Peyer's patch (tissue), 4 donors: ENCODE data around the gene NOXA1. TPM values are rescaled to one million over a fixed set of nuclear protein-coding genes. Genes with fewer than 3 reads are reported as not detected.

ENCODE experiments used
- DNase-seq, 3 donors: peaks; one replicate each; pipeline ENCODE4 v3.0.0-alpha.2; 2017 to 2019
- H3K27ac ChIP-seq, 4 donors: fragments of 200-600 bp; sonication (generic); one replicate each; pipeline ENCODE4 v1.5.1; 2016 to 2019
- H3K27me3 ChIP-seq, 2 donors: fragments of 200-600 bp; sonication (generic); one replicate each; pipeline ENCODE4 v1.5.1; 2019
- H3K36me3 ChIP-seq, 3 donors: fragments of 200-600 bp; sonication (generic); one replicate each; pipeline ENCODE4 v1.5.1; 2016 to 2019
- H3K4me1 ChIP-seq, 4 donors: fragments of 200-600 bp; sonication (generic); one replicate each; pipeline ENCODE4 v1.5.1; 2016 to 2019
- H3K4me3 ChIP-seq, 4 donors: fragments of 200-600 bp; sonication (generic); 1 replicate in 3 of 4; 2 replicates in 1 of 4; pipeline ENCODE4 v1.5.1; 2016 to 2019; ENCODE audit warnings: mild to moderate bottlenecking in 1 of 4
- H3K9me3 ChIP-seq, 4 donors: fragments of 200-600 bp; sonication (generic); one replicate each; pipeline ENCODE4 v1.5.1; 2016 to 2019; ENCODE audit warnings: mild to moderate bottlenecking in 1 of 4
- CTCF ChIP-seq, 6 experiments: fragments of 450-650 bp in 4 of 6; fragments of 200-600 bp in 2 of 6; sonication (generic) in 1 of 6; IDR thresholded peaks; one replicate each; pipeline ENCODE4 v1.5.1; 2017 to 2019; ENCODE audit warnings: antibody characterized with exemption in 6 of 6, mild to moderate bottlenecking in 3 of 6, moderate library complexity in 1 of 6
- POLR2A ChIP-seq, 2 donors: fragments of 450-650 bp; IDR thresholded peaks; one replicate each; pipeline ENCODE4 v1.5.1; 2017; ENCODE audit warnings: antibody characterized with exemption in 2 of 2, mild to moderate bottlenecking in 2 of 2, moderate library complexity in 2 of 2
- total RNA-seq, 4 donors: library from RNA; depleted of rRNA; stranded (reverse); fragments of >200 nt; gene quantifications; one replicate each; pipeline ENCODE4 v1.1.0, GENCODE V29; 2016

NOXA1 gene
- total RNA-seq, 4 donors from 2014 or later, result 28.2 to 37.3 (median 33.2) TPM

- Histone ChIP-seq H3K9me3 (no peaks in the 10 kb centered on the region), H3K27me3 (no peaks in the 10 kb centered on the region), H3K4me3 (peak overlapping the region; percentile 14 to 40 (median 18)), H3K36me3 (peaks cover 0 to 8% (median 0%) of the 10 kb centered on the region in 3 donors), H3K27ac (peak overlapping the region in 3 of 4 donors; percentile 46 to 74 (median 68)), H3K4me1 (peaks cover 8 to 33% (median 25%) of the 10 kb centered on the region in 4 donors)
- TF ChIP-seq POLR2A (IDR thresholded peaks at IDR 0.05) (no peak), CTCF (IDR thresholded peaks at IDR 0.05) (peak in 2 of 6 experiments; percentile 14 to 19)
- peak; percentile 66 to 95 (median 90) for DNase-seq
Measured at GRCh38 chr9:137461663-137462395, 38.6 kb downstream of the NOXA1 start.

GRCh38 chr9:137462396-137462985 is 39.3 kb downstream of the NOXA1 start:
- H3K4me1 ChIP-seq, result peaks cover 8 to 32% (median 24%) of the 10 kb centered on the region in 4 donors
- no peaks in the 10 kb centered on the region for H3K9me3 ChIP-seq
- H3K27me3 ChIP-seq, result no peaks in the 10 kb centered on the region
- no peak for DNase-seq
- H3K36me3 ChIP-seq, result peaks cover 0 to 1% (median 0%) of the 10 kb centered on the region in 3 donors
- H3K27ac ChIP-seq, result peak overlapping the region in 3 of 4 donors; percentile 46 to 74 (median 68)
- peak overlapping the region in 2 of 4 donors; percentile 14 to 40 for H3K4me3 ChIP-seq
- TF ChIP-seq CTCF (IDR thresholded peaks at IDR 0.05) (no peak), POLR2A (IDR thresholded peaks at IDR 0.05) (no peak)

GRCh38 chr9:137462986-137463930 is 40.1 kb downstream of the NOXA1 start:
- TF ChIP-seq CTCF (IDR thresholded peaks at IDR 0.05), result no peak
- no peak for TF ChIP-seq POLR2A (IDR thresholded peaks at IDR 0.05)
- no peak overlapping the region for H3K4me3 ChIP-seq
- H3K27ac ChIP-seq, result no peak overlapping the region
- H3K4me1 ChIP-seq, result peaks cover 4 to 29% (median 20%) of the 10 kb centered on the region in 4 donors
- H3K36me3 ChIP-seq, result no peaks in the 10 kb centered on the region
- H3K9me3 ChIP-seq, result no peaks in the 10 kb centered on the region
- no peaks in the 10 kb centered on the region for H3K27me3 ChIP-seq
- peak in 1 of 3 donors; percentile 45 for DNase-seq

GRCh38 chr9:137463931-137464290 is 40.7 kb downstream of the NOXA1 start:
- Histone ChIP-seq H3K4me3 (no peak overlapping the region), H3K27ac (no peak overlapping the region), H3K27me3 (no peaks in the 10 kb centered on the region), H3K36me3 (no peaks in the 10 kb centered on the region), H3K9me3 (no peaks in the 10 kb centered on the region), H3K4me1 (peaks cover 4 to 22% (median 15%) of the 10 kb centered on the region in 4 donors)
- TF ChIP-seq POLR2A (IDR thresholded peaks at IDR 0.05) (no peak), CTCF (IDR thresholded peaks at IDR 0.05) (no peak)
- DNase-seq, result peak in 1 of 3 donors; percentile 41

- Histone ChIP-seq H3K27me3 (no peaks in the 10 kb centered on the region), H3K4me1 (peaks cover 2 to 21% (median 14%) of the 10 kb centered on the region in 4 donors), H3K4me3 (no peak overlapping the region), H3K27ac (no peak overlapping the region), H3K36me3 (no peaks in the 10 kb centered on the region), H3K9me3 (no peaks in the 10 kb centered on the region)
- peak in 1 of 3 donors; percentile 43 for DNase-seq
- TF ChIP-seq POLR2A (IDR thresholded peaks at IDR 0.05), result no peak
Measured at GRCh38 chr9:137464291-137464999, 41.3 kb downstream of the NOXA1 start.
